Activated T-helper 17 cell treated with anti-CD3 and anti-CD28 coated beads, Interleukin-2, amount 50 U/mL, for 72 hours (primary cell): ENCODE data around the gene PATJ. TPM values are rescaled to one million over a fixed set of nuclear protein-coding genes. Genes with fewer than 3 reads are reported as not detected.

Source experiments
- ATAC-seq: fragments of 150-1000 bp; cut with Tn5 transposase; replicated peaks from 2 replicates; pipeline ENCODE4 v1.10.0; 2021; ENCODE audit warnings: mild to moderate bottlenecking, moderate library complexity
- H3K27ac Mint-ChIP-seq: one replicate; pipeline ENCODE4 v1.8.0; 2022; ENCODE audit warnings: mixed read lengths
- H3K27me3 Mint-ChIP-seq: one replicate; pipeline ENCODE4 v1.8.0; 2022; ENCODE audit warnings: mixed read lengths
- H3K36me3 Mint-ChIP-seq: one replicate; pipeline ENCODE4 v1.8.0; 2022; ENCODE audit warnings: low read depth, mild to moderate bottlenecking, mixed read lengths
- H3K4me1 Mint-ChIP-seq: one replicate; pipeline ENCODE4 v1.8.0; 2022; ENCODE audit warnings: mixed read lengths
- H3K4me3 Mint-ChIP-seq: one replicate; pipeline ENCODE4 v1.8.0; 2022; ENCODE audit warnings: mild to moderate bottlenecking, mixed read lengths
- H3K9me3 Mint-ChIP-seq: one replicate; pipeline ENCODE4 v1.8.0; 2022; ENCODE audit warnings: mixed read lengths
- total RNA-seq, 2 donors: library from RNA; stranded (reverse); gene quantifications; one replicate each; pipeline ENCODE4 v1.2.3, GENCODE V29; 2022

Gene PATJ
- total RNA-seq, 2 donors from 2014 or later, result 15.7 to 30.1 TPM

DNA sequence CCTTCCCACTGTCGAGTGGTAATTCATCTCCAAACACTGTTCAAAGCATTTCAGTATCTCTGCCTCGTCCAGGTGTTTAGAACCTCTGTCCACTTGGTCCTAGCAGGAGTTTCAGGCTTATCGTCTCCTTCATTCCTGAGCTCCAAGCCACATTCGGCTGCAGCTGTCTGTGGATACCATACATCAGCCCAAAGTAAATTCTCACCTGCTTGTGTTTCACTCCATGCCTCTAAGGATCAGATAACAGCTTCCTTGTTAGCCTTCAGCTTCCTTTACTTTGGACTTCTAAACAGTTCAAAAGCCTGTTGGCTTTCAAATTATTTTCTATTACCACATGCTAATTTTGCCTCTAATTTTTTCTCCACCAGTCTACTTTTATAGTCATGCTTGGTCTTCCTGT, 233.4 kb downstream of the PATJ start:
- Mint-ChIP-seq H3K4me3 (no peak overlapping the region), H3K27me3 (no peaks in the 10 kb centered on the region), H3K27ac (no peak overlapping the region), H3K9me3 (no peaks in the 10 kb centered on the region), H3K4me1 (no peaks in the 10 kb centered on the region), H3K36me3 (peaks cover 5% of the 10 kb centered on the region)
- ATAC-seq, result no peak

DNA sequence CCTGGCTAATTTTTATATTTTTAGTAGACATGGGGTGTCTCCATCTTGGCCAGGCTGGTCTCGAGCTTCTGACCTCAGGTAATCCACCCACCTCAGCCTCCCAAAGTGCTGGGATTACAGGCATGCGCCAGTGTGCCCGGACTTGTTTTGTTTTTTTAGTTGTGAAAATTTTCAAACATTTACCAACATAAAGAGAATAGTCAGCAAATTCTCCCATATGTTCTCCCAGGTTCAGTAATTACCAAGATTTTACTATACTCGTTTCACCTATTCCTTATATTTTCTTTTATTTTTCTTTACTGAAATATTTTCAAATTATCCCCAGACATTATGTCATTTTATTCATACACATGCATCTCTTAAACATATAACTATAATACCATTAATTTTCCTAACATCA, 234.3 kb downstream of the PATJ start:
- Mint-ChIP-seq H3K27ac (no peak overlapping the region), H3K36me3 (peaks cover 5% of the 10 kb centered on the region), H3K4me3 (no peak overlapping the region), H3K27me3 (no peaks in the 10 kb centered on the region), H3K4me1 (no peaks in the 10 kb centered on the region), H3K9me3 (no peaks in the 10 kb centered on the region)
- ATAC-seq, result no peak

DNA sequence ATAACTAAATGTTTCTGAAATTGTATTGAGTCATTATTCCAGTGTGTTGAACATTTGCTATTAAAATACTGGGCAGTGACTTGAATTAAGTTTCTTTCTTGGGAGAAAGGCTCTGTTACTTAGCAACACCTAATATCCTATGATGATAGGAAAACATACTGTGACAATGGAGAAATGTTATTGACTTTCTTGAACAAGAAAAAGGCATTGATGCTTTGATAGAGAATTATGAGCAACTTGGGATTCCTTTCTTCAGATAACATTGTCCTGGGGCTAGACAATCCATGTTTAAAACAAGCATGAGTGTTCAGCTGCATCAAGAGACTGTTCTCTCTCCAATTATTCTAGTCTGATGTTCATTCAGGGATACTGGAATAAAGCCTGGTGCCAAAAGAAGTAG, 236.5 kb downstream of the PATJ start:
- no peak for ATAC-seq
- Mint-ChIP-seq H3K36me3 (peaks cover 5% of the 10 kb centered on the region), H3K4me3 (no peak overlapping the region), H3K27me3 (no peaks in the 10 kb centered on the region), H3K9me3 (no peaks in the 10 kb centered on the region), H3K4me1 (no peaks in the 10 kb centered on the region), H3K27ac (no peak overlapping the region)

DNA sequence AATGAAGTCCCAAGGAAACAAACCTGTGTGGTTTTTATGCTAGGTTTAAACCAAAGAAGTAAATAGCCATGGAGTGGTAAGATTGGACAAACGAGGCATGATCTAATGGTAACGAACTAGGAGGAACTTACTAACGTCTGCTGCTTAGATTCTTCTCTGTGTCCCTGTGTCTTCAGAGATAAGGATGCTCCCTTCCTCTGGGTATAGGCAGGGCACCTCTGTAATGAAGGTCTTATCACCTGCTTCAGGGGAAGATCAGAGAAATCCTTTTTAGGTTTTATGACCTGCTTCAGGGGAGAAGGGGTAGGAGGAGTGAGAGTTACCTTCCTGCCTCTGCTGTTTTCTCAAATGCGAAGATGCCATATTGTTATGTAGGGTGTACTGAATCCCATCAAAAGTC, 237.4 kb downstream of the PATJ start:
- H3K27me3 Mint-ChIP-seq, result no peaks in the 10 kb centered on the region
- peaks cover 5% of the 10 kb centered on the region for H3K36me3 Mint-ChIP-seq
- ATAC-seq, result no peak
- H3K27ac Mint-ChIP-seq, result no peak overlapping the region
- no peak overlapping the region for H3K4me3 Mint-ChIP-seq
- no peaks in the 10 kb centered on the region for H3K9me3 Mint-ChIP-seq
- H3K4me1 Mint-ChIP-seq, result no peaks in the 10 kb centered on the region

DNA sequence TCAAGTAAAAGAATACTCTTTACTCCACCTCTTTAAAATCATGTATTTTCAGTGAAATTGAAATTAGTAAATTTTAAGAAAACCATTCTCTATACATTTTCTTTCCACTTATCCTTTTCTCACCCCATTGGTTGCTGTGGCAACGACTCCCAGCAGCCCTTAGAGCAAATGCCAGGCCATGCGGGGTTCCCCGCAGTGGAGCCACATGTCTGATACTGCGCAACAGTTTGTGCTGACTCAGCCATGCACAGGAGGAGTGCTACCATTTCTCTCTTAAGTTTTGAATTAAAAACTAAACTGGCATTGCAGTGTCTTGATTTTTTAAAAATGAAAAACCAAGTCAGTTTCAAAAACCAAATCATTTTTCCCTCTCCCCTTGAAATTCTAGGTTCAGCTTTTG, 238.3 kb downstream of the PATJ start:
- no peak overlapping the region for H3K4me3 Mint-ChIP-seq
- H3K4me1 Mint-ChIP-seq, result no peaks in the 10 kb centered on the region
- H3K9me3 Mint-ChIP-seq, result no peaks in the 10 kb centered on the region
- no peak overlapping the region for H3K27ac Mint-ChIP-seq
- no peaks in the 10 kb centered on the region for H3K27me3 Mint-ChIP-seq
- peak; percentile 37 for ATAC-seq
- peaks cover 1% of the 10 kb centered on the region for H3K36me3 Mint-ChIP-seq

DNA sequence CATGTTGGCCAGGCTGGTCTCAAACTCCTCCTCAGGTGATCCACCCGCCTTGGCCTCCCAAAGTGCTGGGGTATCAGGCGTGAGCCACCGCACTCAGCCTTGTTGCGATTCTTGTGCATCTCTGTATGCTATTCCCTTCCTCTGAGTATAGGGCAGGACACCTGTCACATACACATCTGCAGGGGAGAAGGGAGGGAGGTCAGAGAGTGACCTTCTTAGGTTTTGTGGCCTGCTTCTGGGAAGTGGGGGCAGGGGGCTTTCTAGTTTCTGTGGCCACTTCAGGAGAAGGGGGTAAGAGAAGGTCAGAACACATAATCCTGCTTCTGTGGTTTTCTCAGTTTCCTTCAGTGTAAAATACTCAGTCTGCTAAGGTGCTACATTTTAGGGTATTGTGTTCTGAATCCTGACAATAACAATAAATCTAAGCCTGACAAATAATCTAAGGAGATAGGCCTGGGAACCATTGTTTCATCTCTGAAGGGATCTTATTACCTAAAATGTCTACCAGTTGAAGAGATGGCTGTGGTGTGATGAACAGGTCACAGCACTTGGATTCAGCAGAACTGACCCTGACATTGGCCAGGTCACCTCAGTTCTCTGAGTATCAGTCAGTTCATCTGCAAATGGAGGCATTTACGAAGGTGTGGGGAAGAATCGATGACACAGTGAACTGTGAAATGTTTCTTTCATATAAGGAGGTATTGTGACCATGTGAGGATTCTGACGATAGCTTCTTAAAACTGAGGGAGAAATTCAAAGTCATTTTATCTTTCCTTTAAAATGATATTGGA, 239.8 kb downstream of the PATJ start:
- H3K9me3 Mint-ChIP-seq, result no peaks in the 10 kb centered on the region
- no peaks in the 10 kb centered on the region for H3K27me3 Mint-ChIP-seq
- no peaks in the 10 kb centered on the region for H3K4me1 Mint-ChIP-seq
- no peak overlapping the region for H3K4me3 Mint-ChIP-seq
- no peaks in the 10 kb centered on the region for H3K36me3 Mint-ChIP-seq
- no peak for ATAC-seq
- no peak overlapping the region for H3K27ac Mint-ChIP-seq

DNA sequence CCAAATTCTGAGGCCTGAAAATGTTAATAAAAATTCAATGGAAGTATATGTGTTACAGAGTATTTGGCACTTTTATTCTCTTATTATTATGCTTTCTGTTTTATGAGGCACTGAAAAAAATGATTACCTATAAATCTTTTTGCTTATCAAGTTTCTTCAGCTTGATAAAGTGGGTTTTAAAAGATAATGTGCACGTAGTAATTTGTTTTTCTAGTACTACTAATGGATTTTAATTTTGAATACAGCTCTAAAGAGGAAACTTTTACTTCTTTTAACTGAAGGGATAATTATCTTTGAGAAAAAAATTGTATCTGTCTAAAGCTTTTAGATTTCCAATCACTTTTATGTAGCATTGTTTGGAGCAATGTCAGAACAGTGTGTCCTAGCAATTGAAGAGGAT, 241.0 kb downstream of the PATJ start:
- Mint-ChIP-seq H3K36me3 (no peaks in the 10 kb centered on the region), H3K4me1 (no peaks in the 10 kb centered on the region), H3K27ac (no peak overlapping the region), H3K4me3 (no peak overlapping the region), H3K27me3 (no peaks in the 10 kb centered on the region), H3K9me3 (no peaks in the 10 kb centered on the region)
- ATAC-seq, result no peak

DNA sequence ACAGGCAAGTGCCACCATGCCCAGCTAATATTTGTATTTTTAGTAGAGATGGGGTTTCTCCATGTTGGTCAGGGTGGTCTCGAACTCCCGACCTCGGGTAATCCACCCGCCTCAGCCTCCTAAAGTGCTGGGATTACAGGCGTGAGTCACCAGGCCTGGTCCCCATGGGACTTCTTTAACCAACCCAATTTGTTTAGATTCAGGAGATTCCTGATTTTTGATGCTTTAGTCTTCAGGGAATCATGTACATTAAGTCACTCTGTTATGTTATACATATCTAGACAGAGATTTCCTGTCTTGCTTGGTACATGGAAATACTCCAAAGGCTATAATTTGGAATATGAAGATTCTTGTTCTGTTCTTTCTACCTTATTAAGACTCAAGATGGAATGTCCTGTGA, 250.0 kb downstream of the PATJ start:
- no peak for ATAC-seq
- no peaks in the 10 kb centered on the region for H3K27me3 Mint-ChIP-seq

DNA sequence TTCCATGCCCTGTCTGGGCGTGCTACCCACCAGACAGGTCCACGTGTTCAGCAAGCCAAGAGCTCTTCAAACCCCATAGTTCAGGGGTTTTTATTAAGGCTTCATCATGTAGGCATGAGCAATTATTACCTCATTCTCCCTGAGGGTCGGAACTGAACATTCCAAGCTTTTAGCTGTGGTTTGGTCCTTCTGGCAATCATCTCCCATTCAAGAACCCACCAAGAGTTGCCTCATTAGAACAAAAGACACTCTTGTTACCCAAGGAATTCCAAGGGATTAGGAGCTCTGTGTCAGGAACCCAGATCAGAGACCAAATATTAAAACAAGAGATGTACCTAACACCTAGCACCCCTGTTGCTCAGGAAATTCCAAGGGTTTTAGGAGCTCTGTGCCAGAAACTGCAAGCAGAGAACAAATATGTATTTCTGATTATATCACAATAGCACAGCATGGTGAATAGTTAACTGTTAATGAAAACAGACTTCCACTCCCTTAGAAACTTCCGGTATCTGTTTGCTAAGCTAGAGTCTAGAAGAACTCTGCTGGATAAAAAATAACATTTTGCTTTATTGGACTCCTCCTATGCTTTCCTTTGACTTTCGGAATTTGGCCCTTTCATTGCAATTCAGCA, 251.2 kb downstream of the PATJ start:
- no peaks in the 10 kb centered on the region for H3K9me3 Mint-ChIP-seq
- H3K4me3 Mint-ChIP-seq, result no peak overlapping the region
- no peak for ATAC-seq
- H3K27ac Mint-ChIP-seq, result no peak overlapping the region
- peaks cover 47% of the 10 kb centered on the region for H3K36me3 Mint-ChIP-seq
- H3K4me1 Mint-ChIP-seq, result no peaks in the 10 kb centered on the region
- H3K27me3 Mint-ChIP-seq, result no peaks in the 10 kb centered on the region

More for the DNA sequence above, 250.0 kb downstream of the PATJ start:
- H3K27ac Mint-ChIP-seq, result no peak overlapping the region
- H3K4me3 Mint-ChIP-seq, result no peak overlapping the region
- no peaks in the 10 kb centered on the region for H3K4me1 Mint-ChIP-seq
- H3K9me3 Mint-ChIP-seq, result no peaks in the 10 kb centered on the region
- H3K36me3 Mint-ChIP-seq, result peaks cover 47% of the 10 kb centered on the region

DNA sequence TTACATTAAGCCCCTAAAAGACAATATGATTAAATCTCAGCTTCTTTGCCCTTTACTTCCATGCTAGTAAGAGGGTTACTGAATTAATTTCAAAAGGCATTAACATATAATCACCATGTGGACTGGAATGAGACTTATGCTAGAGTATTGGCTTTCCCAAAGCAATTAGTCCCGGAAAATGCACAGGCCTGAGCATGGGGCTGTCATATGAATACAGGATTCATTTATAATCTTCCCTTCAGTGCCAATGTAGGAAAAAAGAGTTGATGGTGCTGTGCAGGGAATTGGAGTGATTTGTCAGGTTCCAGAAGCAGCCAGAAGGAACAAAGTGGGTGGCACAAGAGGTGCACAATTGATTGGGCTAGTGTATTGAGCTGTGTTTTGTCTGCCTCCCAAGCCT, 253.4 kb downstream of the PATJ start:
- no peaks in the 10 kb centered on the region for H3K4me1 Mint-ChIP-seq
- H3K9me3 Mint-ChIP-seq, result no peaks in the 10 kb centered on the region
- H3K27ac Mint-ChIP-seq, result no peak overlapping the region
- ATAC-seq, result no peak
- no peak overlapping the region for H3K4me3 Mint-ChIP-seq
- no peaks in the 10 kb centered on the region for H3K27me3 Mint-ChIP-seq
- peaks cover 34% of the 10 kb centered on the region for H3K36me3 Mint-ChIP-seq

DNA sequence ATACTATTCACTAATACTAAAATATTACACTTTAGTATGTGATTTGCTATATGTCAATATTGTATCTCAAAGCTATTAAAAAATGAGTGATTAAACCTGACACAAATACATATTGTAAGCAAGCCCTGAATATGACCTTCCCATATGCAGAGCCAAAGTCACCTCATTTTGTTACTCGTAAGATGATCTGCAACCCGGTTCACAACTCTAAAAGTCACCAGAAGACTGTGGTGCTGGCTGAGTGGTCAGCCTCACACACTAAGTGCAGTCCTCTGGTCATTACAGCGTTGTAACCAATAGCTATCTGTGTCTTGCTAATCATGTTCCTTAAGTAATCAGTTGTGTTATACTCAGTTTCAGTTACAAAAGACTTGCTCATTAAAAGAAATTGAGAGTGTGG, 254.8 kb downstream of the PATJ start:
- Mint-ChIP-seq H3K27ac (no peak overlapping the region), H3K9me3 (no peaks in the 10 kb centered on the region), H3K4me3 (no peak overlapping the region), H3K36me3 (peaks cover 20% of the 10 kb centered on the region), H3K27me3 (no peaks in the 10 kb centered on the region), H3K4me1 (no peaks in the 10 kb centered on the region)
- ATAC-seq, result no peak

DNA sequence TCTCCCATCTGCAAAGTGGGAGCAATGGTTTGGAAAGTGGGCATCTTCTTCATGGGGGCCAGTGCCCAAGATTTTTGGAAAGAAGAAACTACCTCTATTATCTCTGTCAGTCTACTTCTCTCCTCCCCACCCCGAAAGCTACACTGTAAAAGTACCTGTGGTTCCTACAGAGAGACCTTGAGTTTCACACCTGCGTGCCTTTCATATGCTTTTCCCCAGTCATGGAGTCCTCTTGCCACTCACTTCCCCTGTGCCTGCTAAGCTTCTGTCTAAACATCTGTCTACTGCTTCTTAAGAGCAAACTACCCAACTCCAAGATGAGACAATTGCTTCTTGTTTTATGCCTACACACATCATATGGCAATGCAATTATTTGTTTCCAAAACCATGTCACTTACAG, 261.5 kb downstream of the PATJ start:
- Mint-ChIP-seq H3K4me3 (no peak overlapping the region), H3K27ac (no peak overlapping the region), H3K36me3 (peaks cover 13% of the 10 kb centered on the region), H3K9me3 (no peaks in the 10 kb centered on the region), H3K4me1 (no peaks in the 10 kb centered on the region), H3K27me3 (no peaks in the 10 kb centered on the region)
- ATAC-seq, result no peak

DNA sequence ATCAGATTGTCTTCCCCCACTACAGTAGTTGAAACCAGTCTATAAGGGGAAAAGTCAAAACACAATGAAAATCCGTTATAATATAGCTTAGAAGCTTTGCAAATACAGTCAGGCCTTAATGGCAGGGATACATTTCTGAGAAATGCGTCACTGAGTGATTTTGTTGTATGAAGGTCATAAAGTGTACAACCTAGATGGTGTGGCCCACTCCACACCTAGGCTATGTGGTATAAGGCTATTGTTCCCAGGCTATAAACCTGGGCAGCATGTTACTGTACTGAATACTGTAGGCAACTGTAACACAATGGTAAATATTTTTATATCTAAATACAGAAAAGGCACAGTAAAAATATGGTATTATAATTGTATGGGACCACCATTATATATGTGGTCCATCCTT, 264.4 kb downstream of the PATJ start:
- no peaks in the 10 kb centered on the region for H3K27me3 Mint-ChIP-seq
- H3K36me3 Mint-ChIP-seq, result peaks cover 13% of the 10 kb centered on the region
- H3K4me3 Mint-ChIP-seq, result no peak overlapping the region
- H3K9me3 Mint-ChIP-seq, result no peaks in the 10 kb centered on the region
- H3K27ac Mint-ChIP-seq, result no peak overlapping the region
- ATAC-seq, result no peak
- no peaks in the 10 kb centered on the region for H3K4me1 Mint-ChIP-seq

DNA sequence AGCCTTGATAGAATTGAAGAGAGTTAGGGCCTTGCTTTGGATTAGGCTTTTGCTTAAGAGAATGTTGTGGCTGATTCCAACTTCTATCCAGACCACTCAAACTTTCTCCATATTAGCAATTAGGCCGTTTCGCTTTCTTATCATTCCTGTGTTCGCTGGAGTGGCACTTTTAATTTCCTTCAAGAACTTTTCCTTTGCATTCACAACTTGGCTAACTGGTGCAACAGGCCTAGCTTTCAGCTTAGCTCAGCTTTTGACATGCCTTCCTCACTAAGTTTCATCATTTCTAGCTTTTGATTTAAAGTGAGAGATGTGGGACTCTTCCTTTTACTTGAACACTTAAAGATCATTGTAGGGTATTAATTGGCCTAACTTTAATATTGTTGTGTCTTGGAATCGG, 268.7 kb downstream of the PATJ start:
- no peak overlapping the region for H3K4me3 Mint-ChIP-seq
- no peaks in the 10 kb centered on the region for H3K27me3 Mint-ChIP-seq
- peaks cover 5% of the 10 kb centered on the region for H3K36me3 Mint-ChIP-seq
- H3K4me1 Mint-ChIP-seq, result no peaks in the 10 kb centered on the region
- H3K9me3 Mint-ChIP-seq, result no peaks in the 10 kb centered on the region
- no peak for ATAC-seq
- H3K27ac Mint-ChIP-seq, result no peak overlapping the region

DNA sequence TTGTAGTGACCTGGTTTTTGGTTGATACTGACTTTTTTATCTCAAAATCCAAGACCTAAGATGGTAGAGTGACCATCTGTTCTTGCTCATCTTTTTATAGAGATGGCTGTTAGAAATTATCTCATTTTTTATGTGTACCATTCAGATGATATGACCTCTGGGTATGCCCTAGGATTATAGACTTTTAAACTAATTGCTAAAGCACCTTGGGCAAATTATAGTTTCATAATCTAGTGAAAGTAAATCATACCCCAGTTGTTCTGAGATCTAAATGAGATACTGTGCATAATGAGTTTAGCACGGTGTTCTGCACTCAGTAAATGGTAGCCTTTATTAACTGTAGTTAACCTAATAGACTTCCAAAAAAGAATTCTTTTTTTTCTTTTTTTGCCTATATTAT, 269.8 kb downstream of the PATJ start:
- peaks cover 2% of the 10 kb centered on the region for H3K36me3 Mint-ChIP-seq
- no peaks in the 10 kb centered on the region for H3K9me3 Mint-ChIP-seq
- no peaks in the 10 kb centered on the region for H3K27me3 Mint-ChIP-seq
- no peaks in the 10 kb centered on the region for H3K4me1 Mint-ChIP-seq
- no peak overlapping the region for H3K27ac Mint-ChIP-seq
- no peak overlapping the region for H3K4me3 Mint-ChIP-seq
- ATAC-seq, result no peak
